ENCODE results near the gene ROCK2.
"Not testable (repeated sequence)": the region's sequence is repeated elsewhere in the genome, so short reads cannot be mapped to it uniquely, and the experiment has no call there.

The ROCK2 gene

DNA sequence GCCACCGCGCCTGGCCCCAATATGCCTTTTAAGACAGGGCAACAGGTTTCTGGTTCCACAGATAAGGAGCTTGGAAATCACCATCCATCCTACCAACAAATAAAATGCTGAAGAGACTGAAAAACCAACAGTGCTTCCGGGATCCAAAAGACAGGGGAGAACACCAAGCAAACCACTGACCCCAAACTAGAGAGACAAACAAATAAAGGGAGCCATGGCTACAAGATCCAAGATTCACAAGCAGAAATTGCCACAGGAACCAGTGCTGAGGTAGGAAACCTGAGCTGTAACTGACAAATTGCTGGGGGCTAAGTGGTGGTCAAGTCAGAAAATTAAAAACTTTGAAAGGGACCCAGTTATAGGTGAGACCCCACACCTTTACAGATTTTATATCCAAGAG lies 76.5 kb downstream of the ROCK2 start:
- no peak for DNase-seq (ENCODE audit: low spot score)

DNA sequence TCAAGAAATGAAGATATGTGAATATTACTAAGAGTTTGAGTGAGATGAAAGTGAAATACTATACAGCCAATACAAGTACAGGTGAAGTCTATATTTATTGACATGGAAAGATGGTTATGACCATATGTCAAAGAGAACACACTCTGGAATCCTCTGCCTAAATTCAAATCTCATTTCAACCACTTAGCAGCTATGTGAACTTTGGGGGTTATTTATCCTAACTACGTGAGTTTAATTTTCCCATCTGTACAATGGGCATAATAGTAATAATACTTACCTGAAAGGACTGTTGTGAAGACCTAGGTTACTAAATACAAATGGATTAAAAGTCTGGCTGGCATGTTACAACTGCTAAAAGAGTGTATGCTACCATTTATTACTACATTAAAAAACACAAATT lies 79.6 kb downstream of the ROCK2 start:
- DNase-seq (ENCODE audit: low spot score) = no peak

DNA sequence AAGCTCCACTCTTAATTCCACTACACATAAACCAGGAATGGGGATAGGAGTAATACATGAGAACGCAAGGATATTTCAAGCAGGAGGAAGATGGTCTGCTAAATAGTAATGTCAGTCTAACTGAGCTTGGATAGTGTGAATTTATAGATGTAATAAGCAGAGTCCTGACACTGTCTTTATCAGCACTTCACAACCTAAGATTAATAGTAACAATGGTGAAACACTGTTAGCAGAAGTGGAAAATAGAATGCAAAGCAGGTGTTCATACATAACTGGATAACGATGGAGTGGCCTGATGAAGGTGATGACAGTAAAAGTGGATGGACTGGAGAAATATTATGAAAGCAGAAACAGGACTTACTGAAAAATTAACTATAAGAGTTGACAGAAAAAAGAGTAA lies 80.4 kb downstream of the ROCK2 start:
- no peak for DNase-seq (ENCODE audit: low spot score)

- no peak for DNase-seq (ENCODE audit: low spot score)
Measured at GRCh38 chr2:11263177-11263576, 81.3 kb downstream of the ROCK2 start.

GRCh38 chr2:11262438-11262837 lies 82.0 kb downstream of the ROCK2 start:
- DNase-seq (ENCODE audit: low spot score) = not testable (repeated sequence)

- DNase-seq (ENCODE audit: low spot score) = not testable (repeated sequence)
Measured at GRCh38 chr2:11261564-11261963, 82.9 kb downstream of the ROCK2 start.

GRCh38 chr2:11260979-11261378 lies 83.5 kb downstream of the ROCK2 start:
- DNase-seq (ENCODE audit: low spot score) = no peak

GRCh38 chr2:11257964-11258363 lies 86.5 kb downstream of the ROCK2 start:
- no peak for DNase-seq (ENCODE audit: low spot score)

DNA sequence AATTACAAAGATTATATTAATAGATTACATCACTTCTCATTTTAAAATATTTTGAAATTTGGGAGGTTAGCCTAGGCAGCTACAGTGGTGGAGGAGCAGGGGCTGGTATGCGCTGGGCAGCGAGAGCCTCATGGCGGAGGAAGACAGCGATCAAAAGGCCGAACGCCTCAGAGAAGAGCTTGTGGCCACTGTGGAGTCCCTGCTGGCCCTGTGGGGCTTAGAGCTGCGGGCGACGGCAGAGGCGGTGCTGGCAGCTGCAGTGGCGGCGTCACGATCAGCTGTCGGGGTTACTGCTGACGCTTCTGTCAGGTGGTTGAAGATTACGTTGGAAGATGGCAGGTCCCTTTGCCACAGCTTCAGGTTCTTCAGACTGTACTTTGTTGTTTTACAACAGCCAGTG lies 87.4 kb downstream of the ROCK2 start:
- peak; percentile 54 for DNase-seq (ENCODE audit: low spot score)

GRCh38 chr2:11256166-11256565 lies 88.3 kb downstream of the ROCK2 start:
- DNase-seq (ENCODE audit: low spot score) = no peak

DNA sequence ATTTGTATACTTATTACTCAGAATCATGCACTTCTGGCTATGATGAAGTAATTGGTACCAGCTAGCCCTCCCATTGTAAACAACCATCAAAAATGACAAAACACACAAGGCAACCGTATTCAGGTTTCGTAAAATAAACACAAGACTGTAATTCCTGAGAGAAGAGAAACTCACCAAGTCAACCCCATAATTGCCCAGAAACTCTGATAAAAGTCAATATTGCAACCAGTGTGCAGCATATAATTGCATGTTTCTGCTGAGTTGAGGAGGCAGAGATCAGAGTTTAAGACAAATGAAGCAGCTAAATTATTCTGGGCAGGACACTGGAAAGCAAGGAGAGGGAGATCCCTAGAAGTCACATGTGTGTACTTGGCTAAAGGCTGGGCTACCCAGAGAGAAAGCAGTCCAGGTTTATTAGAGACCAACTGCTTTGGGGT lies 90.3 kb downstream of the ROCK2 start:
- DNase-seq (ENCODE audit: low spot score) = no peak

GRCh38 chr2:11252458-11252857 lies 92.0 kb downstream of the ROCK2 start:
- DNase-seq (ENCODE audit: low spot score) = not testable (repeated sequence)

- no peak for DNase-seq (ENCODE audit: low spot score)
Measured at GRCh38 chr2:11250400-11251196, 93.8 kb downstream of the ROCK2 start.

DNA sequence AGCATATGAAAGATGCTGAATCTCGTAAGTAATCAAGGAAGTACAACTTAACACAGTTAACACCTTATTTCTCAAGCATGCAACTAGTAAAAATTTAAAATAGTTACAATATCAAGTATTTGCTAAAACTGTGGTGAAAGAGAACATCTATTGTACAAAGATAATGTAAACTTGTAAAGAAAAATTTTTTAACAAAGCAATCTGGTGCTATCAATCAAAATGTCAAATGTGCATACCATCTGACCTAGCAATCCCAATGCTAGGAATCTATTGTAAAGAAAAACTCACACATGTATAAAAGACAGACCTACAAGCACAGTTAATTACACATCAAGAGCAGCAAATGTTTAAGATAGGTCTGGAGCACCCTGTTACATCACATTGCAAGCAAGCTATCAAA lies 99.1 kb downstream of the ROCK2 start:
- no peak for DNase-seq (ENCODE audit: low spot score)

DNA sequence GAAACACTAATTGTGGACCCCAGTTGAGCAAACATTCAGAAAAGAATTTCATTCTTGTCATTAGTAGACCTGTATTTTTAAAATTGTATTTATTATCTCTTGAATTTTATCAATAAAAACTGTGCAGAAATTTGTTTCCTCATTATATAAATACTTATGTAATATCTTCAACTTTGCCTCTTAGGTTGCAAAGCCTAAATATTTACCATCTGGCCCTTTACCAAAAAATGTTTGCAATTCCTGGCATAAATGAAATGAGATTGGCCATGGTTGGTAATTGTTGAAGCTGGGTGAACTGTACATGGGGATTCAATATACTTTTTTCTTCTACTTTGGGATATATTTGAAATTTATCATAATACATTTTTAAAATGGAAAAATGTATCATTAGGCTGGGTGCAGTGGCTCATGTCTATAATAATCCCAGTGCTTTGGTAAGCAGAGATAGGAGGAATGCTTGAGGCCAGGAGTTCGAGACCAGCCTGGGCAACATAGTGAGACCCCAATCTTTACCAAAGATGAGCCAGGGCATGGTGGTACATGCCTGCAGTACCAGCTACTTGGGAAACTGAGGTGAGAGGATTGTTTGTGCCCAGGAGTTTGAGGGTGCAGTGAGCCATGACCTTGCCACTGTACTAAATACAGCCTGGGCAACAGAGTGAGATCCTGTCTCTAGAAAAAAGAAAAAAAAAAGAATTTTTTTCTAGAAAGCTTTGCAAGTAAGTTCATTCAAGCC lies 100.2 kb downstream of the ROCK2 start:
- no peak for DNase-seq (ENCODE audit: low spot score)

DNA sequence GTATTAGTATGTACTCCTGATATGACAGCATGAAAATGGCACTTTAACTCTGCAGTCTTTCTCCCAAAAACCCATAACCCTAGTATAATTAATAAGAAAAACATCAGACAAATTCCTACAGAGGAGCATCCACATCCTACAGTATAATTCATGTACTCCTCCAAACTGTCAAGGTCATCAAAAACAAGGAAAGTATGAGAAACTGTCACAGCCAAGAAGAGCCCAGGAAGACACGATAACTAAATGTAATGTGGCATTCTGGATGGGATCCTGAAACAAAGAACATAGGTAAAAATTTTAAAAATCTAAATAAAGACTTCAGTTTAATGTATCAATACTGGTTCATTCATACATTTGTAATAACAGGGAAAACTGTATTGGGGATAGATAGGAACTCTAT lies 100.9 kb downstream of the ROCK2 start:
- DNase-seq (ENCODE audit: low spot score) = no peak

- no peak for DNase-seq (ENCODE audit: low spot score)
Measured at GRCh38 chr2:11242542-11243174, 101.8 kb downstream of the ROCK2 start.

GRCh38 chr2:11241412-11242203 lies 102.8 kb downstream of the ROCK2 start:
- DNase-seq (ENCODE audit: low spot score) = no peak

GRCh38 chr2:11239666-11240462 lies 104.6 kb downstream of the ROCK2 start:
- DNase-seq (ENCODE audit: low spot score) = no peak

GRCh38 chr2:11239147-11239546 lies 105.3 kb downstream of the ROCK2 start:
- no peak for DNase-seq (ENCODE audit: low spot score)

GRCh38 chr2:11237122-11237521 lies 107.3 kb downstream of the ROCK2 start:
- DNase-seq (ENCODE audit: low spot score) = no peak

All from ecto neural progenitor cell (in vitro differentiated cells).